GM23248 (cell line): ENCODE results near the gene WNT8A. TPM values are rescaled to one million over a fixed set of nuclear protein-coding genes. Genes with fewer than 3 reads are reported as not detected.

Experiments used
- DNase-seq: peaks from one replicate; pipeline ENCODE4 v3.0.0-alpha.2; 2015
- H2AFZ ChIP-seq: fragments of 200-600 bp; sonication (generic); 2 replicates; pipeline ENCODE4 v1.6.1; 2016; ENCODE audit warnings: antibody characterized with exemption
- H3F3A ChIP-seq: fragments of 200-600 bp; sonication (generic); 2 replicates; pipeline ENCODE4 v1.6.1; 2016; ENCODE audit warnings: mild to moderate bottlenecking, antibody characterized with exemption, mixed run types; ENCODE audit not compliant: insufficient read depth
- H3K27ac ChIP-seq: fragments of 200-600 bp; sonication (generic); 2 replicates; pipeline ENCODE4 v1.5.1; 2016; ENCODE audit warnings: mild to moderate bottlenecking
- H3K27me3 ChIP-seq: fragments of 200-600 bp; sonication (generic); replicated peaks from 2 replicates; pipeline ENCODE4 v1.6.1; 2016; ENCODE audit warnings: mild to moderate bottlenecking; ENCODE audit not compliant: insufficient read depth
- H3K36me3 ChIP-seq: fragments of 200-600 bp; sonication (generic); 2 replicates; pipeline ENCODE4 v1.6.1; 2016; ENCODE audit warnings: low read depth, mild to moderate bottlenecking
- H3K4me1 ChIP-seq: fragments of 200-600 bp; sonication (generic); 2 replicates; pipeline ENCODE4 v1.6.1; 2016; ENCODE audit warnings: mild to moderate bottlenecking; ENCODE audit not compliant: insufficient read depth
- H3K4me2 ChIP-seq: fragments of 200-600 bp; sonication (generic); one replicate; pipeline ENCODE4 v1.6.1; 2016; ENCODE audit warnings: mild to moderate bottlenecking; ENCODE audit not compliant: unreplicated experiment
- H3K4me3 ChIP-seq: fragments of 200-600 bp; sonication (generic); 2 replicates; pipeline ENCODE4 v1.5.1; 2016; ENCODE audit warnings: mild to moderate bottlenecking
- H3K79me2 ChIP-seq: fragments of 200-600 bp; sonication (generic); 2 replicates; pipeline ENCODE4 v1.6.1; 2016; ENCODE audit warnings: mild to moderate bottlenecking; ENCODE audit not compliant: insufficient read depth
- H3K9ac ChIP-seq: fragments of 200-600 bp; sonication (generic); 2 replicates; pipeline ENCODE4 v1.6.1; 2016; ENCODE audit warnings: mild to moderate bottlenecking
- H3K9me2 ChIP-seq: fragments of 200-600 bp; sonication (generic); 2 replicates; pipeline ENCODE4 v1.6.1; 2016; ENCODE audit warnings: mixed run types, mild to moderate bottlenecking, moderate library complexity; ENCODE audit not compliant: insufficient read depth
- H3K9me3 ChIP-seq: fragments of 200-600 bp; sonication (generic); one replicate; pipeline ENCODE4 v1.6.1; 2017; ENCODE audit warnings: low read depth
- H4K20me1 ChIP-seq: fragments of 200-600 bp; sonication (generic); 2 replicates; pipeline ENCODE4 v1.6.0; 2016; ENCODE audit not compliant: insufficient read depth
- EZH2 ChIP-seq: fragments of 200-600 bp; sonication (generic); IDR thresholded peaks from 2 replicates; pipeline ENCODE4 v1.6.1; 2018; ENCODE audit warnings: antibody characterized with exemption, mild to moderate bottlenecking; ENCODE audit not compliant: insufficient read depth, poor library complexity, severe bottlenecking
- EZH2phosphoT487 ChIP-seq: fragments of 200-600 bp; sonication (generic); IDR thresholded peaks from 2 replicates; pipeline ENCODE4 v1.6.1; 2018; ENCODE audit warnings: antibody characterized with exemption, moderate library complexity, mild to moderate bottlenecking, low read depth; ENCODE audit not compliant: insufficient read depth
- WGBS, 2 experiments: methylation state at CpG; one replicate each; pipeline ENCODE4 v1.1.6; 2015 to 2017; ENCODE audit warnings: low lambda C conversion rate in 2 of 2, low coverage in 1 of 2; ENCODE audit errors: missing lambda C conversion rate in 2 of 2; 5-methylcytosine and 5-hydroxymethylcytosine counted together
- in situ Hi-C: fragments of 300-500 bp; cut with MboI; formaldehyde crosslinking; loops from 2 replicates; pipeline ENCODE4 v1.15.0; 2020
- polyA plus RNA-seq: library from polyadenylated mRNA; unstranded; fragments of >200 nt; fragmentation: Nextera tagmentation; extraction: Ambion mirVana; gene quantifications from 2 replicates; pipeline ENCODE4 v1.2.1, GENCODE V29; 2016
- total RNA-seq: library from RNA; depleted of rRNA; stranded (reverse); fragments of >200 nt; shearing (Covaris generic); gene quantifications from 2 replicates; pipeline ENCODE4 v1.2.3, GENCODE V29; 2014

The WNT8A gene
- total and polyA plus RNA-seq, 2 experiments from 2014 or later, result not detected

- Histone ChIP-seq H3K36me3 (no peaks in the 10 kb centered on the region), H4K20me1 (no peaks in the 10 kb centered on the region), H3K4me3 (no peak overlapping the region), H3K9me2 (no peaks in the 10 kb centered on the region), H3K4me1 (no peaks in the 10 kb centered on the region), H3K9ac (no peak overlapping the region), H3K4me2 (no peak overlapping the region), H3K27me3 (peaks cover 30% of the 10 kb centered on the region), H3F3A (no peaks in the 10 kb centered on the region), H3K79me2 (no peaks in the 10 kb centered on the region), H2AFZ (no peak overlapping the region), H3K27ac (no peak overlapping the region), H3K9me3 (no peaks in the 10 kb centered on the region)
- TF ChIP-seq EZH2 (no peak), EZH2phosphoT487 (no peak)
- in situ Hi-C loops, result no loop called here
- WGBS, 2 experiments, result 17 to 20% methylated on average over 4 of the region's 4 CpGs
- no peak for DNase-seq
Measured at GRCh38 chr5:138110266-138110963, 26.6 kb downstream of the WNT8A start.

- 54 to 58% methylated on average over 4 of the region's 4 CpGs for WGBS, 2 experiments
- Histone ChIP-seq H3K27ac (no peak overlapping the region), H3K4me3 (no peak overlapping the region), H3K4me2 (no peak overlapping the region), H3K36me3 (no peaks in the 10 kb centered on the region), H3K27me3 (peaks cover 35% of the 10 kb centered on the region), H3K4me1 (no peaks in the 10 kb centered on the region), H3K9ac (no peak overlapping the region), H3K9me2 (no peaks in the 10 kb centered on the region), H3K79me2 (no peaks in the 10 kb centered on the region), H4K20me1 (no peaks in the 10 kb centered on the region), H3F3A (no peaks in the 10 kb centered on the region), H3K9me3 (no peaks in the 10 kb centered on the region), H2AFZ (no peak overlapping the region)
- no peak for TF ChIP-seq EZH2
- no peak for TF ChIP-seq EZH2phosphoT487
- in situ Hi-C loops, result no loop called here
- no peak for DNase-seq
Measured at GRCh38 chr5:138111181-138111580, 27.3 kb downstream of the WNT8A start.

- 20 to 30% methylated on average over 1 of the region's 1 CpG for WGBS, 2 experiments
- DNase-seq, result peak; percentile 38
- no peak overlapping the region for H3K9ac ChIP-seq
- H3K27me3 ChIP-seq, result peaks cover 35% of the 10 kb centered on the region
- no peaks in the 10 kb centered on the region for H3K4me1 ChIP-seq
- no peaks in the 10 kb centered on the region for H3K79me2 ChIP-seq
- no peak overlapping the region for H3K27ac ChIP-seq
- H3K9me2 ChIP-seq, result no peaks in the 10 kb centered on the region
- H2AFZ ChIP-seq, result no peak overlapping the region
- H4K20me1 ChIP-seq, result no peaks in the 10 kb centered on the region
- in situ Hi-C loops, result no loop called here
- no peak overlapping the region for H3K4me3 ChIP-seq
- TF ChIP-seq EZH2phosphoT487, result no peak
- no peak for TF ChIP-seq EZH2
- no peaks in the 10 kb centered on the region for H3K9me3 ChIP-seq
- H3F3A ChIP-seq, result no peaks in the 10 kb centered on the region
- H3K4me2 ChIP-seq, result no peak overlapping the region
- no peaks in the 10 kb centered on the region for H3K36me3 ChIP-seq
Measured at GRCh38 chr5:138111937-138112336, 28.1 kb downstream of the WNT8A start.

- Histone ChIP-seq H3K9me2 (no peaks in the 10 kb centered on the region), H2AFZ (no peak overlapping the region), H3K9me3 (no peaks in the 10 kb centered on the region), H3K27ac (no peak overlapping the region), H3K79me2 (no peaks in the 10 kb centered on the region), H3F3A (no peaks in the 10 kb centered on the region), H3K27me3 (peaks cover 20% of the 10 kb centered on the region), H4K20me1 (no peaks in the 10 kb centered on the region), H3K9ac (no peak overlapping the region), H3K4me1 (no peaks in the 10 kb centered on the region), H3K4me2 (no peak overlapping the region), H3K4me3 (no peak overlapping the region), H3K36me3 (no peaks in the 10 kb centered on the region)
- TF ChIP-seq EZH2, result no peak
- TF ChIP-seq EZH2phosphoT487, result no peak
- in situ Hi-C loops, result no loop called here
- DNase-seq, result no peak
Measured at GRCh38 chr5:138115254-138115653, 31.4 kb downstream of the WNT8A start.

- Histone ChIP-seq H3K27me3 (no peaks in the 10 kb centered on the region), H4K20me1 (no peaks in the 10 kb centered on the region), H3K4me1 (no peaks in the 10 kb centered on the region), H3K79me2 (no peaks in the 10 kb centered on the region), H3K9me2 (no peaks in the 10 kb centered on the region), H3K9me3 (no peaks in the 10 kb centered on the region), H3K9ac (no peak overlapping the region), H2AFZ (no peak overlapping the region), H3K36me3 (no peaks in the 10 kb centered on the region), H3K27ac (no peak overlapping the region), H3K4me3 (no peak overlapping the region), H3F3A (no peaks in the 10 kb centered on the region), H3K4me2 (no peak overlapping the region)
- WGBS, 2 experiments, result 21 to 23% methylated on average over 5 of the region's 5 CpGs
- DNase-seq, result no peak
- in situ Hi-C loops, result no loop called here
- no peak for TF ChIP-seq EZH2
- TF ChIP-seq EZH2phosphoT487, result no peak
Measured at GRCh38 chr5:138128334-138128733, 44.5 kb downstream of the WNT8A start.
